SKM-1 (cell line): ENCODE data around the gene VTI1A.
A peak's percentile ranks its signal among the peaks of the same experiment; 100 is the strongest.

Experiments
- DNase-seq: peaks from one replicate; lab custom pipeline; 2025; ENCODE audit not compliant: unreplicated experiment; lab: John Stamatoyannopoulos, UW

Gene VTI1A

GRCh38 chr10:112823604-112824003, 376.6 kb downstream of the VTI1A start:
- no peak for DNase-seq

DNA sequence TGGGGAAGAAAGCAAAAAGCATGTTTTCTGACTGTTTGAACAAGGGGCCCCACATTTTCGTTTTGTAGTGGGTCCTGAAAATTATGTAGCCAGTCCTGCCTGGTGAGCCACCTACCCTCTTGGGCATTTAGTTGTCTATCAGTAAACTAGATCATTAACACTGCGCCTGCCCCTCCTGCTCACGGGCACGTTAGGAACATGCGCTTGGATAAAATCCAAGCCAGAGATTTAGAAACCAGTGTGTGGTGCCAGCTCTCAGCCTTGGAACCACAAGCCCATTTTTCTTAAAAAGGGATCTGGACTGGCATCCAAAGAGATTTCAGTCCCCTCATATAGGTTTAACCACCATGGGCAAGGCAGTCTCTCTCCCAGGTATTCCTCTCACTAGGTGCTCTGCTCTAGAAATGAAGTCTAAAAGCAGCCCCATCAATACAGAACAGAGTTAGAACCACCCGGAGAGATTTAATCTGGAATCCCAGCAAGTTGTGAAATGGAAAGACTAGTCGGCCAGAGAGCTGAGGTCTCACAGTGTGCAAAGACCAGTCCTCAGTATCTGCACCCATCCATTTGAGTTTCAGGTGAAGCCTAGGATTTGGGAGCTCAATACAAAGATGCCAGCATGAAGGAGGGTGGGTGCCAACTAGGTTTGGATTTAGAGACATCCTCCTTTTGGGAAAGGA, 379.1 kb downstream of the VTI1A start:
- DNase-seq: no peak

GRCh38 chr10:112827086-112827485, 380.1 kb downstream of the VTI1A start:
- DNase-seq: no peak

DNA sequence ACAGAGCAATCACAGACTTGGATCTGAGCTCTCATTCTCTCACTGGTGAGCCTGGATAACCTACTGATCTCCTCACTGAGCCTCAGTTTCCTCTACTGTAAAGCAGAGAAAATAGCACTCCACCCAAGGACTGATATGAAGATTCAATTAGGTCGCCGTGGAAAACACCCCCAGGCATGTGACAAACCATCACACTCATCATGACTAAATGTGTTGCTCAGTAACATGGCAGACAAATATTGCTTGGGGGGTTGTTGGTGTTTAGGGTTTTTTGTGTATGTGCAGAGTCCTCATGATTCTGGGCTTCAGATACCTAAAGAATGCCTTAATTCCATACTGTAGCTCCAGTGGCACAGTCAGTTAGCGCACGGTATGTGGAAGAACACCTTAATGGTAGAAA, 380.9 kb downstream of the VTI1A start:
- DNase-seq: no peak

GRCh38 chr10:112831859-112832258, 384.8 kb downstream of the VTI1A start:
- no peak for DNase-seq

GRCh38 chr10:112832361-112832878, 385.4 kb downstream of the VTI1A start:
- DNase-seq: no peak

DNA sequence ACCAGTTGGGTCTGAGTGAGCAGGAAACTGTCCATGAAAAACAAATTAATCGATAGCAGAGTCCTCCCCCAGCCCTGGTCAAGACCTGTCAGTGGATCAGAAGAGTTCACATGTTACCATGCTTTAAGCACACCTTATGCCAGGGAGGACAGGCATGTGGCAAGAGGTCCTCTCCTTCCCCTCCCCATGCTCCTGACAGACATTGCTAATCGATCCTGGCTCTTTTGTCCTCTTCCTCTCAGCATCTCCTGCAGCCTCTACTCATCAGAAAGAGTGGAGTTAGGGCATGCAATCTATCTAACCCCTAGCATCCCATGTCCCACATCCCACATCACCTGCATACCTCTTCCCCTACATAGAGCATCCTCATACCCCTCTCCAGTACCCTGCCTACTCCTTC, 385.9 kb downstream of the VTI1A start:
- DNase-seq: no peak

GRCh38 chr10:112834751-112835181, 387.8 kb downstream of the VTI1A start:
- no peak for DNase-seq

DNA sequence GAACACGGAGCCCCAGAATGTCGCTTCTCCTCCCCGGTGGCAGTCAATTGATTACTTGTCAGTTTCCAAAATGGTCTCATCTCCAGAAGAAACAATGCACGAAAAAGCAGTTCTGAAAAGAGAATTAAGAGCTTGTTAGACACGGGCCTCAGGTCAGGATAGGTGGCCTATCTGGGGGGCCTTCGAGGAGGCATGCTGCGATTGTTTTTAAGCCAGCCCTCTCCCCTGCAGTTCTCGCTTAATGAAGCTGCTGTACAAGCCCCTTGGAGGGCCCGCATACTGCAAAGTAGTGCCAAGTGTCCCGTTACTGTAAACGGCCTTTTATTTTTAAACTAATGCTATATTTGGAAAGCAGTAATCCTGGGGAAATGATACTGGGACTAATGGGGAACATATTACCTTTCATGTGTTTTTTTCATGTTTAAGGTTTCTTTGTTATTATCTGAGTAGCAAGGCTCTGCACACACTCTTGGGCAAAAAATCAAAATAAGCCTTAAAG, 388.3 kb downstream of the VTI1A start:
- no peak for DNase-seq

DNA sequence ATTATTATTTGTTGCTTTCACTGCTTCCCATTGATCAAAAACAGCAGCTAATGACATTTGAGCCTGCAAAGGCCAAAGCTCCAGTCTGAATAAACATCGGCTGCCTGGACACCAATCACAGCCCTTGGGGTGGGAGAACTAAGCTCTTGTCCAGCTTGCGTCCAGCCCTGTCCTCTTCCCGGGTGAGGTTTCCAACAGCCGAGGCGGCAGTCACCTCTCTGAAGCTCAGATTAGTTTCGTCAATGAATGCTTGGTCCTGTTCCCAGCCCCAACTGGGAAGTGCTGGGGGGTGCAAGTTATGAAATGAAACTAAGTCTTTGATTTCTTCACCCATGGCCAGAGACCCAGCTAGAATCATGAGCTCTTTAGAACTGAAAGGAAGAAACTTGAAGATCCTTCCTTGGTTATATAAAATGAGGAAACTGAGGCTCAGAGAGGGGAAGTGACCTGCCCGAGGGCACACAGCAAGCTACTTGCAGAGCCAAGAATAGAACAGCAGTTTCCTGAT, 389.0 kb downstream of the VTI1A start:
- DNase-seq: no peak

GRCh38 chr10:112838784-112839481, 391.9 kb downstream of the VTI1A start:
- DNase-seq: no peak

- DNase-seq: no peak
Observed at GRCh38 chr10:112839928-112840654, 393.1 kb downstream of the VTI1A start.

- DNase-seq: no peak
Observed at GRCh38 chr10:112841549-112841948, 394.5 kb downstream of the VTI1A start.

GRCh38 chr10:112842832-112843360, 395.9 kb downstream of the VTI1A start:
- DNase-seq: no peak

DNA sequence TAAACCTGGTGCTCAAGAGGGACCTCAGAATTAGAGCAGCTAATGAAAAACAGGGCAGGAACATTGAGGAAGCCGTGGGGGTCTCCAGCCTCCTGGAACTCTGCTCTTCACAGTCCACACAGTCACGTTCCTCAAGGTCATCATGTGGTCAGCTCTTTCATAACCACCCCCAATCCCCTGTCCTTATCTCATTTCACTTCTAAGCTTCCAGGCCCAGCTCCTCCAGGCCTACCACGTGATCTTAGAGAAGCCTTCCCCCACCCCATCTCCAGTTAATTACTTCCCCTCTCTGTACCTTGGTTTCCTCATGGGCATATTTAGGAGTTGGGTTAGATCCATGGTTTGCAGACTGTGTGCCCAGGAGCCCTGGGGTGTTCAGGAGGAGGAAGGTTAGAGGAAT, 396.6 kb downstream of the VTI1A start:
- DNase-seq: peak; percentile 58

DNA sequence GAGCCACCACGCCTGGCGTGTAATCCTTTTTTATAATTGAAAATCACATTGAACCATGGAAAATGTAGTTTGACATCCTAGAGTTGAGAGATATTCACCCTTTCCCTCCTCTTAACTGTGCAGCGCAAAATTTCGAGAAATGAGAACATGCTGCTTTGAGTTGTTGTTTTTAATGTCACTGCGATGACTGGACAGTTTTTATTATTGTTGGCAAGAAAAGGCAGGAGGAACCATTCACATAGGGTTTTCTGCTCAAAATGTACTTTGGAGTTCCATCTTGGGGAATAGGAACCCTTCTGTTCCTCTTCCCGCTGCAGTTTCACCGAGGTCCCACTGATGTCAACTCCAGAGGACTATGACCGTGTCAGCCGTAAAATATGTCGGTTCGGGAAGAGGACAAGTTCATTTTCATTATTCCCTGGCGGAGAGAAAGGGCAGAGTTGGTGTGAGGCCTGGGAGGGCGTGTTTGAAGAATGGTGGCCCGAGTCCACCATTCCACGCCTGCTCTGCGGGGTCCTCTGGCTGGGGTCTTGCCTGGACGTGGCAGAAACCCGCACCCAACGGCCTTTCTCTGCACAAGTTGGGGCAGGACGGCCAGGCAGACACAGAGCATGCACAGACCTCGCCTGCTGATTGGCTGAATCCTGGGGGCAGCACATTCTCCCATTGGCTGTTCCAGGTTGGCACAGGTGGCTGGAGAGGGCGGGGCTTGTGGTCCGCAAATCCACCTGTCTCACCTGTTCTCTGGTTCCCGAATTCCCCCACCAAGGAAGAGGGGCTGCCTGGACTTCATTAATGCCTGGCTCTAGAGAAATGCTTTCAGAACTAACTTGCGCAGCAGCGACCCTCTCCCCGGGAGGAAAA, 397.9 kb downstream of the VTI1A start:
- no peak for DNase-seq

GRCh38 chr10:112847778-112848177, 400.8 kb downstream of the VTI1A start:
- no peak for DNase-seq

GRCh38 chr10:112848228-112848627, 401.2 kb downstream of the VTI1A start:
- DNase-seq: no peak

GRCh38 chr10:112848868-112849430, 401.9 kb downstream of the VTI1A start:
- DNase-seq: no peak

GRCh38 chr10:112849546-112849945, 402.5 kb downstream of the VTI1A start:
- no peak for DNase-seq
